DMS53 treated with DMSO at 0.1 percent for 48 hours (cell line): ENCODE data around the gene HOOK2.
"Not testable (repeated sequence)": the region's sequence is repeated elsewhere in the genome, so short reads cannot be mapped to it uniquely, and the experiment has no call there.

ENCODE experiments used
- DNase-seq: peaks from one replicate; lab custom pipeline; 2025; ENCODE audit not compliant: unreplicated experiment; lab: John Stamatoyannopoulos, UW

HOOK2 gene

GRCh38 chr19:12774588-12775555 lies at the start of gene HOOK2:
Gene HOOK2 (minus strand): TSS chr19:12775552. CDS start chr19:12775449, 103 bp downstream.
- peak; percentile 88 for DNase-seq

- DNase-seq, result no peak
Observed at GRCh38 chr19:12821761-12822160, 46.4 kb upstream of the HOOK2 start.

DNA sequence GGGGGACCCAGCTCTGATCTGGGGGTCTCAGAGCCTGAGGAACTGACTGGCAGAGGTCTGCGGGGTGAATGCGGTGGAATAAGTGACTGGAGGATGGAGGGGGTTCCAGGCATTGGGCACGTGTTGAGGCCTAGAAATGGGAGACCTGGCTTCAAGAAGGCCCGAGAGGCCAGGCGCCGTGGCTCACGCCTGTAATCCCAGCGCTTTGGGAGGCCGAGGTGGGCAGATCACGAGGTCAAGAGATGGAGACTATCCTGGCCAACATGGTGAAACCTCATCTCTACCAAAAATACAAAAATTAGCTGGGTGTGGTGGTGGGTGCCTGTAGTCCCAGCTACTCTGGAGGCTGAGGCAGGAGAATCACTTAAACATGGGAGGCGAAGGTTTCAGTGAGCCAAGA lies 42.5 kb upstream of the HOOK2 start:
- not testable (repeated sequence) for DNase-seq

- not testable (repeated sequence) for DNase-seq
Observed at GRCh38 chr19:12817188-12817587, 41.8 kb upstream of the HOOK2 start.

DNA sequence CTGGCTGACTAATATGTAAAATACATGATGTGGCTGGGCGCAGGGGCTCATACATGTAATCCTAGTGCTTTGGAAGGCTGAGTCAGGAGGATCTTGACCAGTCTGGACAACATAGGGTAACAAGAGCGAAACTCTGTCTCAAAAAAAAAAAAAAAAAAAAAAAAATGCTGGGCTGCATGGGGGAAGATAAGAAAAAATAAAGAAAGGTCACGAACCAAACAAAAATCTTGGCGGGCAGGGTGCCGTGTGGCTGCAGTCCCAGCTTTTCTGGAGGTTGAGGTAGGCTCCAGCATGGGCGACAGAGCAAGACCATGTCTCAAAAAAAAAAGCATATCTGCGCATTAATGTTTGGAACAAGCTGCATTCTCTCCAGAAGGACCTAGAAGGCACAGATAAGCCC lies 39.7 kb upstream of the HOOK2 start:
- no peak for DNase-seq

DNA sequence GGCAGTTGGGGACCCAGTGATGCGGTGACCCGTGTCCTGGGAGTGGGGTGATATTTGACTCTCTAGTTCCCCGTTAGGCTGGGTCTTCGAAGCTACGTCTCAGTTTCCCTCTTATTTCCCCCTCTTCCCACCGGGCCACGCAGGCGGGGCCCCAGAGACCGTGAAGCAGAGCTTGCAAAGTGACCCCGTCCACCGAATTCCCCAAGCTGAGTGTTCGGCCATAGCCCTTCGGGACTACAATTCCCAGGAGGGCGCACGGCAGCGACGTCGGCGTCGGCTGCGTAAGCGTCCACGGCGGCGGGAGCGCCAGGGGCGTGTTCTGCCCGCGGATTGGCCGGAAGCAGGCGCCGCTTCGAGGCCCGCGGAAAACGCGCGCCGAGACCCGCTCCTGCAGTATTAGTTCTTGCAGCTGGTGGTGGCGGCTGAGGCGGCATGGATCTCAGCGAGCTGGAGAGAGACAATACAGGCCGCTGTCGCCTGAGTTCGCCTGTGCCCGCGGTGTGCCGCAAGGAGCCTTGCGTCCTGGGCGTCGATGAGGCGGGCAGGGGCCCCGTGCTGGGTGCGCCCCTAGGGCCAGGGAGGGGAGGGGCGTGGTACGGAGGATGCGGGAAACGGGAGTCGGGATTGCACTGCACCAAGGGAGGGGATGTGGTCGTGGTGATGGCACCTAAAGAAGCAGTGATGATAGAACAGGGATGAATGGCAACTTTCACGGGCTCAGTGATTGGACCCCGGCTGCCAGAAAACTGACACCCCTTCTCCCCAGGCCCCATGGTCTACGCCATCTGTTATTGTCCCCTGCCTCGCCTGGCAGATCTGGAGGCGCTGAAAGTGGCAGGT lies 31.1 kb upstream of the HOOK2 start, which contains the start of gene RNASEH2A:
RNASEH2A (plus strand) TSS at position 343 of the 840 bp plus-strand sequence; CDS start at position 433, 90 bp downstream.
- DNase-seq, result peak; percentile 79

DNA sequence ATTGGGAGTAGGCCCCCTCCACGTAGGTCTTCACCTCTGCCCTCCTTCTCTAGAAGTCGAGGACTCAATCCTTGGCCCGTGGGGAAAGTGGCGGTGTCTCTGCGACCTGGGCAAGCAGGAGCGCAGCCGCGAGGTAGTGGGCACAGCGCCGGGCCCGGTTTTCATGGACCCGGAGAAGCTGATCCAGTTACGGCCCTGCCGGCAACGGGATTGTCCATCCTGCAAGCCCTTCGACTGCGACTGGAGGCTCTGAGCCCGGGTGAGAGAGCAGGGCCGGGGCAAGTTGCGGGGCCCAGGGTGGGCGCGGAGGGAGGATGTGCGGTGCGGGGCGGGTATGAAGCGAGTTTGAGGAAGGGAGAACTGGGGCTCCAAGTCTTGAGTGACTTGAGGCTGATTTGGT lies 28.7 kb upstream of the HOOK2 start:
- no peak for DNase-seq

DNA sequence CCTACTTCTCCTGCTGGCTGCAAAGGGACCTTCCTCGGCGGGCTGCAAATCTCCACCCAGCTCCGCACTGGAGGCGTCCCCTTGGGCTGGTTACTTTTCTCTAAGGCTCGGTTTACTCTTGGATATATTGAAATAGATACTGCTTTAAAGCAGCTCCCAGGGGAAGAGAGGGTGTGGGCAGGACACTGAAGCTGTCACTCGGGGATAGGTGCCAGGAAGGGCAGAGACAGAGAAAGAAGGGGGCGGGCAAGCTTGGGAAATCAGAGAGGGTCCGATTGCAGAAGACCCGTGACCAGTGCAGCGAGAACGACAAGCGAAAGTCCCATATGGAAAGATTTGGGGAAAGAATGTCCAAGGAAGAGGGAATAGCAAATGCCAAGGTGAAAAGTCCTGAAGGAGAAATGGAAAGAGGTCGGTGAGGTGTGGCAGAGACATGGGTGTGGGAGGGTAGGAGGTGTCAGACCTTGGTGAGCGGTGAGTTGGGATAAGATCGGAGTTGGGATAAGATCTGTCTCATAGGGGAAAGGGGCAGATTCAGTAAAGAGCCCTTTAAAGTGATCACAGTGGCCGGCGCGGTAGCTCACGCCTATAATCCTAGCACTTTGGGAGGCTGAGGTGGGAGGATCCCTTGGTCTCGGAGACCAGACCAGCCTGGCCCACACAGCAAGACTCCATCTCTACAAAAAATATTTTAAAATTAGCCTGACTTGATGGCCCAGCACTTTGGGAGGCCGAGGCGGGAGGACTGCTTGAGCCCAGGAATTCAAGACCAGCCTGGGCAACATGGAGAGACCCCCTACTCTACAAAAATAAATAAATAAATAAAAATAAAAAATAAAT lies 27.1 kb upstream of the HOOK2 start:
- DNase-seq, result no peak

GRCh38 chr19:12801466-12802266 lies 26.3 kb upstream of the HOOK2 start, which contains the start of the genes PRDX2 and THSD8:
Gene PRDX2 (minus strand): TSS chr19:12801800. CDS start chr19:12801261, 539 bp downstream.
Gene THSD8 (plus strand): TSS chr19:12802069. CDS start chr19:12802072, 3 bp downstream.
- DNase-seq, result peak; percentile 47

DNA sequence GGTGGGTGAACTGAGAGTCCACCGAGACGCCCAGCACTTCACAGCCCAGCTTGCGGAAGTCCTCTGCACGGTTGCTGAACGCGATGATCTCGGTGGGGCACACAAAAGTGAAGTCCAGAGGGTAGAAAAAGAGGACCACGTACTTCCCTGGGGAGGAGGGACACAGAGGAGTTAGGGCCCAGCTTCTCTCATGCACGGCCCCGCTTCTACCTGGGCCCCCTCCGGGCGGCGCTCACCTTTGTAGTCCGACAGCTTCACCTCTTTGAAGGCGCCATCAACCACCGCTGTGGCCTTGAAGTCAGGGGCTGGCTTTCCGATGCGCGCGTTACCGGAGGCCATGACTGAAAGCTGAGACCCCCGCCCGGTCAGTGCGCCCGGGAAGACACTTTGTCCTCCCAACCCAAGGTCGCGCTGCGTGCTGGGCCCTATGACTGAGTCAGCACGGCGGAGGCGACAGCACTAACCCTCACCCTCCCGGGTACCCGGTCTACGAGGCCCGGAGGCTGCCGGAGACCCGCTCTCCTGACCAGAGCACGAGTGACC lies 25.6 kb upstream of the HOOK2 start:
- no peak for DNase-seq

GRCh38 chr19:12800466-12800770 lies 25.1 kb upstream of the HOOK2 start:
- DNase-seq, result no peak

GRCh38 chr19:12799742-12800465 lies 24.6 kb upstream of the HOOK2 start:
- no peak for DNase-seq

DNA sequence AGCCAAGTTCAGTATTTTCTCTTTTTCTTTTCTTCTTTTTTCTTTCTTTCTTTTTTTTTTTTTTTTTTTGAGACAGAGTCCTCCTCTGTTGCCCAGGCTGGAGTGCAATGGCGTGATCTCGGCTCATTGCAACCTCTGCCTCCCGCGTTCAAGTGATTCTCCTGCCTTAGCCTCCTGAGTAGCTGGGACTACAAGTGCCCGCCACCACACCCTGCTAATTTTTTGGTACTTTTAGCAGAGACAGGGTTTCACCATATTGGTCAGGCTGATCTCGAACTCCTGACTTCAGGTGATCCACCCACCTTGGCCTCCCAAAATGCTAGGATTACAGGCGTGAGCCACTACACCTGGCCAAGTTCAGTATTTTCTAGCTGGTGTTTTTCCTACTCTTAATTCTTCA lies 22.3 kb upstream of the HOOK2 start:
- not testable (repeated sequence) for DNase-seq

DNA sequence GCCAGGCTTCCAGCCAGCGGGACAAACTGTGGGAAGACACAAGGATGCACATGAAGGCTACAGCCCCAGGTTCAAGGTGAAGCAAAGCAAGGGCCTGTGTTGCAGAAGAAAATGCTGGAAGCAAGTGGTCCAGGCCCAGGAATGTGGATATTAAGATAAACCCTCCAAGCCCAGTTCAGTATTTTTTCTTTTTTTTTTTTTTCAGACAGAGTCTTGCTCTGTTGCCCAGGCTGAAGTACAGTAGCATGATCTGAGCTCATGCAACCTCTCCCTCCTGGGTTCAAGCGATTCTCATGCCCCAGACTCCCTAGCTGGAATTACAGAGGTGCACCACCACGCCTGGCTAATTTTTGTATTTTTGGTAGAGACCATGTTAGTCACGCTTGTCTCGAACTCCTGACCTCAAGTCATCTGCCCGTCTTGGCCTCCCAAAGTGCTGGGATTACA lies 21.8 kb upstream of the HOOK2 start:
- DNase-seq, result no peak

DNA sequence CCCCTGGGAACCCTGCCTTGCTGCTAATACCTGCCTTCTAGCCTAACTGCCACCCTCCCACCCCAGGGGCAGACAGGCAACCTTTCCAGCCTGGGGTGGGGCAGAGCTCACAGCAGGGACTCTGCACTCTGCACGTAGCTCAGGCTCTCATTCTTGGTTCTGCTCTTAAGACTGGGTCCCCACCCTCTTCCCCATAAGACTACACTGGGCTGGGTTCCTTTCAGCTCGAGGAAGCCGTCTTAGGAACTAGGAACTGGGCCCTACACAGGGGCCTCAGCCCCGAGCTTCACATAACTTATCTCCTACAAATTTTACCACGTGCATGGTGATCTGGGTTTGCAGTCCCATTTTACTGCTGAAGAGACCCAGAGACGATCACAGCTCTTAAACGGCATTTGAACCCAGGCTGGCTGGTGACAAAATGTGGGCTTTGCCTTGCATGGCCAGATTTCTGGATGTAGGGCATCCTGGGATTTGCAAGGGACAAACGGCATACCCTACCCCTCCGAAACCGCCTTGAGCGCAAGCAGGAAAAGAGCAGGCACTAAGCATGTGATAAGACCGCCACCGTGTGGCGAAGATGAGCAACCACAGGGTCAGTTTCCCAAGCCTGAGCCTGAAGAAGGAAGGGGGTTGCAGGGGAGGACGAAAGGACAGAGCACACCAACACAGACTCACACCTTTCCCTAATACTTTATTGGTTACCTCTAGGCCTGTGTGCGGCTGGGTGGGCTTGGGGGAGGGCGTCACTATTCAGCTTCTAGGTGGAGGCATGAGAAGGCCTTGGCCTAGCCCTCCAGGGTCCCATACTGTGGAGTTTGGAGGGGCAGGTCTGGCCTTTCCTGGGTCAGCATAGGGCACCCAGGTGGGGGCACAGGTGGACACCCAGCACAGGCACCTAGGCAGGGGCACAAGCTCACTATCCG lies 21.1 kb upstream of the HOOK2 start:
- DNase-seq, result peak; percentile 59

DNA sequence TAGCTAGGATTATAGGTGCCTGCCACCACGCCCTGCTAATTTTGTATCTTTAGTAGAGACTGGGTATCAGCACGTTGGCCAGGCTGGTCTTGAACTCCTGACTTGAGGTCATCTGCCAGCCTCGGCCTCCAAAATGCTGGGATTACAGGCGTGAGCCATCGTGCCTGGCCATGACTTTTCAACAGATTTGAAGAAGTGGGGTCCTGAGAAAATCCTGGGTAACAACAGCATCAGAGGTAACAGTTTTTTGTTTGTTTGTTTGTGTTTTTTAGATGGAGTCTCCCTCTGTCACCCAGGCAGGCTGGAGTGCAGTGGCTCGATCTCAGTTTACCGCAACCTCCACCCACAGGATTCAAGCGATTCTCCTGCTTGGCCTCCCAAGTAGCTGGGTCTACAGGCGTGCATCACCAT lies 19.6 kb upstream of the HOOK2 start:
- DNase-seq, result no peak

GRCh38 chr19:12794196-12794941 lies 19.0 kb upstream of the HOOK2 start:
- DNase-seq, result no peak
